IMR-90 (cell line): ENCODE measurements around the gene SIGLEC6. TPM values are rescaled to one million over a fixed set of nuclear protein-coding genes. Genes with fewer than 3 reads are reported as not detected.

Experiments used
- ATAC-seq: fragments of 200-7000 bp; cut with Tn5 transposase; 2 replicates; pipeline ENCODE4 v1.9.1; 2020; ENCODE audit warnings: low read depth, mild to moderate bottlenecking, moderate library complexity
- BruUV-seq: library from RNA; stranded (reverse); fragments of 400-500 nt; replicated peaks from 2 replicates; lab custom pipeline; 2021; lab: Mats Ljungman, UMichigan
- CTCF ChIA-PET: fragments of 300-600 bp; formaldehyde crosslinking; extraction: SDS; loops from one replicate; lab custom pipeline; 2021; ENCODE audit warnings: antibody characterized with exemption; lab: Yijun Ruan, JAX
- POLR2A ChIA-PET: fragments of 300-600 bp; sonication (Branson Sonifier 250); formaldehyde crosslinking; loops from one replicate; lab custom pipeline; 2022; ENCODE audit warnings: antibody characterized with exemption; ENCODE audit not compliant: unreplicated experiment; lab: Charles Lee
- DNase-seq: peaks from one replicate; pipeline ENCODE4 v3.0.0; 2013
- H2AFZ ChIP-seq: replicated peaks from 2 replicates; pipeline ENCODE3; 2013; ENCODE audit warnings: low read length, mild to moderate bottlenecking; ENCODE audit not compliant: poor library complexity
- H2AK5ac ChIP-seq: 2 replicates; pipeline ENCODE4 v1.6.1; 2013; ENCODE audit warnings: low read depth, low read length, inconsistent platforms
- H2AK9ac ChIP-seq: replicated peaks from 2 replicates; pipeline ENCODE3; 2013; ENCODE audit warnings: mild to moderate bottlenecking, low read depth, low read length, moderate library complexity; ENCODE audit not compliant: poor library complexity
- H2BK120ac ChIP-seq: 2 replicates; pipeline ENCODE4 v1.6.1; 2013; ENCODE audit warnings: low read depth, low read length, inconsistent platforms
- H2BK15ac ChIP-seq: 3 replicates; pipeline ENCODE4 v1.6.1; 2013; ENCODE audit warnings: low read depth, low read length, inconsistent platforms
- H2BK20ac ChIP-seq: 2 replicates; pipeline ENCODE4 v1.6.1; 2013; ENCODE audit warnings: low read depth, mild to moderate bottlenecking, inconsistent platforms, low read length, moderate library complexity
- H2BK5ac ChIP-seq: 2 replicates; pipeline ENCODE4 v1.6.1; 2013; ENCODE audit warnings: mild to moderate bottlenecking, low read depth, low read length, inconsistent platforms; ENCODE audit not compliant: poor library complexity, severe bottlenecking
- H3K14ac ChIP-seq: replicated peaks from 2 replicates; pipeline ENCODE4 v1.6.1; 2013; ENCODE audit warnings: low read depth, low read length, inconsistent platforms
- H3K18ac ChIP-seq: 2 replicates; pipeline ENCODE4 v1.6.1; 2013; ENCODE audit warnings: low read depth, low read length, control low read depth
- H3K23ac ChIP-seq: 2 replicates; pipeline ENCODE4 v1.6.1; 2013; ENCODE audit warnings: low read depth, low read length, inconsistent platforms
- H3K27ac ChIP-seq: 2 replicates; pipeline ENCODE4 v1.5.1; 2013; ENCODE audit warnings: mild to moderate bottlenecking, control low read depth, low read length; ENCODE audit not compliant: insufficient read depth
- H3K27me3 ChIP-seq: 2 replicates; pipeline ENCODE4 v1.6.1; 2013; ENCODE audit warnings: low read length; ENCODE audit not compliant: control insufficient read depth, insufficient read depth
- H3K36me3 ChIP-seq: 2 replicates; pipeline ENCODE4 v1.6.1; 2013; ENCODE audit warnings: low read length, mixed read lengths; ENCODE audit not compliant: control insufficient read depth, insufficient read depth
- H3K4ac ChIP-seq: 2 replicates; pipeline ENCODE4 v1.6.1; 2013; ENCODE audit warnings: low read depth, low read length, inconsistent platforms
- H3K4me1 ChIP-seq: 2 replicates; pipeline ENCODE4 v1.6.1; 2013; ENCODE audit warnings: low read length, mixed read lengths; ENCODE audit not compliant: control insufficient read depth, insufficient read depth
- H3K4me2 ChIP-seq: 2 replicates; pipeline ENCODE4 v1.6.1; 2013; ENCODE audit warnings: low read depth, mild to moderate bottlenecking, control low read depth, low read length, moderate library complexity
- H3K4me3 ChIP-seq: 2 replicates; pipeline ENCODE4 v1.5.1; 2013; ENCODE audit warnings: low read depth, mild to moderate bottlenecking, control low read depth, low read length, moderate library complexity; ENCODE audit not compliant: insufficient read depth
- H3K56ac ChIP-seq: 2 replicates; pipeline ENCODE4 v1.6.1; 2013; ENCODE audit warnings: low read length, inconsistent platforms; ENCODE audit not compliant: insufficient read depth; ENCODE audit errors: extremely low read depth
- H3K79me1 ChIP-seq, 2 experiments: 2 replicates each; pipeline ENCODE4 v1.6.1; 2013; ENCODE audit warnings: low read length in 2 of 2, inconsistent platforms in 1 of 2, low read depth in 1 of 2
- H3K9ac ChIP-seq: 2 replicates; pipeline ENCODE4 v1.6.1; 2013; ENCODE audit warnings: low read depth, low read length, control low read depth
- H3K9me1 ChIP-seq: 2 replicates; pipeline ENCODE4 v1.6.1; 2013; ENCODE audit warnings: low read length, inconsistent platforms; ENCODE audit not compliant: insufficient read depth
- H3K9me3 ChIP-seq: 2 replicates; pipeline ENCODE4 v1.6.1; 2013; ENCODE audit warnings: low read length; ENCODE audit not compliant: control insufficient read depth, insufficient read depth
- H4K20me1 ChIP-seq: 2 replicates; pipeline ENCODE4 v1.6.1; 2013; ENCODE audit warnings: low read length, inconsistent platforms; ENCODE audit not compliant: insufficient read depth
- H4K5ac ChIP-seq: 2 replicates; pipeline ENCODE4 v1.6.1; 2013; ENCODE audit warnings: mild to moderate bottlenecking, low read depth, low read length, control low read depth
- H4K8ac ChIP-seq, 2 experiments: 2 replicates each; pipeline ENCODE4 v1.6.1; 2013; ENCODE audit warnings: low read depth in 2 of 2, low read length in 2 of 2, control low read depth in 1 of 2, inconsistent platforms in 1 of 2
- H4K91ac ChIP-seq: 2 replicates; pipeline ENCODE4 v1.6.1; 2013; ENCODE audit warnings: low read depth, low read length, inconsistent platforms; ENCODE audit not compliant: insufficient read depth
- BHLHE40 ChIP-seq: fragments of 150-350 bp; IDR thresholded peaks from 2 replicates; pipeline ENCODE4 v1.6.1; 2016; ENCODE audit warnings: mild to moderate bottlenecking, low read depth, low read length
- CEBPB ChIP-seq: IDR thresholded peaks from 2 replicates; pipeline ENCODE4 v1.6.1; 2012; ENCODE audit warnings: low read depth, low read length, improper control_type of control experiment
- CHD1 ChIP-seq: IDR thresholded peaks from 2 replicates; pipeline ENCODE4 v1.6.1; 2012; ENCODE audit warnings: low read depth, low read length, improper control_type of control experiment
- FOS ChIP-seq: fragments of 150-350 bp; IDR thresholded peaks from 2 replicates; pipeline ENCODE4 v1.6.1; 2016; ENCODE audit warnings: low read depth, low read length
- MAFK ChIP-seq: IDR thresholded peaks from 2 replicates; pipeline ENCODE4 v1.6.1; 2012; ENCODE audit warnings: low read depth, low read length, improper control_type of control experiment
- MAZ ChIP-seq: IDR thresholded peaks from 2 replicates; pipeline ENCODE4 v1.6.1; 2012; ENCODE audit warnings: low read depth, mild to moderate bottlenecking, low read length, improper control_type of control experiment, moderate library complexity, borderline replicate concordance
- MXI1 ChIP-seq: IDR thresholded peaks from 2 replicates; pipeline ENCODE4 v1.6.1; 2012; ENCODE audit warnings: low read depth, mild to moderate bottlenecking, low read length, moderate library complexity, borderline replicate concordance
- NFE2L2 ChIP-seq: fragments of 150-350 bp; IDR thresholded peaks from 2 replicates; pipeline ENCODE4 v1.6.1; 2016; ENCODE audit warnings: low read depth, mild to moderate bottlenecking, low read length
- POLR2A ChIP-seq: IDR thresholded peaks from 2 replicates; pipeline ENCODE4 v1.6.1; 2012; ENCODE audit warnings: mild to moderate bottlenecking, low read depth, low read length
- RAD21 ChIP-seq: IDR thresholded peaks from 2 replicates; pipeline ENCODE4 v1.6.1; 2012; ENCODE audit warnings: low read length, improper control_type of control experiment
- RCOR1 ChIP-seq: IDR thresholded peaks from 2 replicates; pipeline ENCODE4 v1.6.1; 2012; ENCODE audit warnings: mild to moderate bottlenecking, low read length, improper control_type of control experiment; ENCODE audit not compliant: insufficient replicate concordance
- RFX5 ChIP-seq: IDR thresholded peaks from 2 replicates; pipeline ENCODE4 v1.8.0; 2012; ENCODE audit warnings: low read depth, mild to moderate bottlenecking, low read length, moderate library complexity
- SMC3 ChIP-seq: fragments of 150-350 bp; IDR thresholded peaks from 2 replicates; pipeline ENCODE4 v1.6.1; 2016; ENCODE audit warnings: low read depth, mild to moderate bottlenecking, antibody characterized with exemption, low read length, moderate library complexity
- WGBS, 2 experiments: methylation state at CpG; one replicate each; pipeline versions ENCODE4 v1.1.5 to v1.1.7; 2013; ENCODE audit warnings: missing lambda C conversion rate in 2 of 2; ENCODE audit not compliant: insufficient read length in 1 of 2; ENCODE audit errors: extremely low coverage in 2 of 2; 5-methylcytosine and 5-hydroxymethylcytosine counted together
- dilution Hi-C: fragments of 300-500 bp; cut with HindIII; formaldehyde crosslinking; loops from one replicate; pipeline ENCODE4 v1.14.3; 2018; ENCODE audit warnings: low sequenced_read_pairs; ENCODE audit not compliant: unreplicated experiment
- in situ Hi-C: fragments of 300-500 bp; cut with MboI; formaldehyde crosslinking; loops from 3 replicates; pipeline ENCODE4 v1.14.3; 2019; ENCODE audit warnings: low sequenced_read_pairs, inconsistent platforms, mixed read lengths
- intact Hi-C: fragments of 100-400 bp; cut with micrococcal nuclease; formaldehyde crosslinking; loops from 2 replicates; pipeline ENCODE4 v1.10.0; 2022
- polyA plus RNA-seq, 3 experiments: library from polyadenylated mRNA; depleted of rRNA; stranded (reverse); fragments of >200 nt; gene quantifications; 2 replicates each; pipeline ENCODE4 v1.2.3, GENCODE V29; 2012; ENCODE audit warnings: low replicate concordance in 1 of 3
- total RNA-seq: library from RNA; depleted of rRNA; stranded (reverse); fragments of >200 nt; gene quantifications from 2 replicates; pipeline ENCODE4 v1.2.3, GENCODE V29; 2012
- TF ChIP-seq, protein P1 (sequence below): conservative IDR thresholded peaks from 2 replicates; pipeline ENCODE4 v1.5.1; 2012; ENCODE audit warnings: mild to moderate bottlenecking, low read depth, low read length, improper control_type of control experiment
- TF ChIP-seq, protein P2 (sequence below): fragments of 150-350 bp; IDR thresholded peaks from 2 replicates; pipeline ENCODE4 v1.6.1; 2017; ENCODE audit warnings: mild to moderate bottlenecking, antibody characterized with exemption, low read length, low read depth
- TF ChIP-seq, protein P3 (sequence below): fragments of 150-350 bp; IDR thresholded peaks from 2 replicates; pipeline ENCODE4 v1.6.1; 2016; ENCODE audit warnings: low read depth, mild to moderate bottlenecking, low read length, moderate library complexity, borderline replicate concordance

Gene SIGLEC6
- total and polyA plus RNA-seq, 2 of the 4 experiments (the other 2 are of a cell fraction) = not detected

DNA sequence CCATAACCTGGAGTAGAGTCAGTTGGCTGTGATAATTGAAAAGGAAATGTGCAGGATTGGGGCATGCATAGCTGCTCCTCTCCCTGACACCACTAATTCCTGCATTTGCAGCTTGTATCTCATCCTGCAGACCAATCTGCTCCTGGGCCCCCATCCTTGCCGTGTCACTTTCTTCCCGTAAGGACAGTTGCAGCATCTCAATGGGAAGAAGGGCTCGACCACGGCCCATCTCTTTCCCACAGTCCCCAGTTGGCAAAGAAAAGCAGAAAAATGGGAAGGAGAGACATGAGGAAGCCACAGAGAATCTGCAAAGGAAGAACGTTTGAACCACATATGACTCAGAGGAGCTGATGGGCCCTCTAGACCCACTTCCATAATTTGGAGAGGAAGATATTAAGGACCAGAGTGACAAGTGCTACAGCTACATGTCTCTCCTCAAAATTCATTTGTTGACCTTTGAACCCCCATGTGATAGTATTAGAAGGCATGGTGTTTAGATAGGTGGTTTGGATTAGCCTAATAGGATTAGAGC lies 28.1 kb downstream of the SIGLEC6 start:
- Histone ChIP-seq H3K56ac (no peak overlapping the region), H3K27me3 (no peaks in the 10 kb centered on the region), H2BK120ac (no peak overlapping the region), H3K23ac (no peak overlapping the region), H3K4me3 (no peak overlapping the region), H3K27ac (no peak overlapping the region), H3K9me3 (peaks cover 2% of the 10 kb centered on the region; the same call in 1 of the 2 replicates), H4K20me1 (no peaks in the 10 kb centered on the region), H2BK15ac (no peak overlapping the region), H3K4me1 (no peaks in the 10 kb centered on the region), H3K36me3 (no peaks in the 10 kb centered on the region), H3K79me1 (no peaks in the 10 kb centered on the region), H3K4ac (no peak overlapping the region), H4K5ac (no peak overlapping the region), H2AK5ac (no peak overlapping the region), H4K91ac (no peak overlapping the region), H3K9ac (no peak overlapping the region), H4K8ac (no peak overlapping the region), H2BK20ac (no peak overlapping the region), H3K4me2 (no peak overlapping the region), H2BK5ac (no peak overlapping the region), H3K18ac (no peak overlapping the region), H3K9me1 (no peaks in the 10 kb centered on the region), H3K14ac (no peak overlapping the region), H2AK9ac (no peak overlapping the region), H2AFZ (no peak overlapping the region)
- in situ Hi-C loops = no loop called here
- no CpG with 5 or more reads among the region's 5 CpGs for WGBS, 2 experiments
- no peak for DNase-seq
- dilution Hi-C loops = no loop called here
- intact Hi-C loops = no loop called here
- no peak for ATAC-seq
- ChIA-PET CTCF (no interaction called here), POLR2A (no interaction called here)
- no TSS peak for BruUV-seq
- TF ChIP-seq RAD21 = no peak
- TF ChIP-seq FOS = no peak
- no peak for TF ChIP-seq POLR2A
- TF ChIP-seq, protein P1, sequence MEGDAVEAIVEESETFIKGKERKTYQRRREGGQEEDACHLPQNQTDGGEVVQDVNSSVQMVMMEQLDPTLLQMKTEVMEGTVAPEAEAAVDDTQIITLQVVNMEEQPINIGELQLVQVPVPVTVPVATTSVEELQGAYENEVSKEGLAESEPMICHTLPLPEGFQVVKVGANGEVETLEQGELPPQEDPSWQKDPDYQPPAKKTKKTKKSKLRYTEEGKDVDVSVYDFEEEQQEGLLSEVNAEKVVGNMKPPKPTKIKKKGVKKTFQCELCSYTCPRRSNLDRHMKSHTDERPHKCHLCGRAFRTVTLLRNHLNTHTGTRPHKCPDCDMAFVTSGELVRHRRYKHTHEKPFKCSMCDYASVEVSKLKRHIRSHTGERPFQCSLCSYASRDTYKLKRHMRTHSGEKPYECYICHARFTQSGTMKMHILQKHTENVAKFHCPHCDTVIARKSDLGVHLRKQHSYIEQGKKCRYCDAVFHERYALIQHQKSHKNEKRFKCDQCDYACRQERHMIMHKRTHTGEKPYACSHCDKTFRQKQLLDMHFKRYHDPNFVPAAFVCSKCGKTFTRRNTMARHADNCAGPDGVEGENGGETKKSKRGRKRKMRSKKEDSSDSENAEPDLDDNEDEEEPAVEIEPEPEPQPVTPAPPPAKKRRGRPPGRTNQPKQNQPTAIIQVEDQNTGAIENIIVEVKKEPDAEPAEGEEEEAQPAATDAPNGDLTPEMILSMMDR = no peak
- no peak for TF ChIP-seq BHLHE40
- TF ChIP-seq MXI1 = no peak
- TF ChIP-seq CEBPB = no peak
- no peak for TF ChIP-seq SMC3
- TF ChIP-seq MAFK = no peak
- no peak for TF ChIP-seq RCOR1
- TF ChIP-seq, protein P2, sequence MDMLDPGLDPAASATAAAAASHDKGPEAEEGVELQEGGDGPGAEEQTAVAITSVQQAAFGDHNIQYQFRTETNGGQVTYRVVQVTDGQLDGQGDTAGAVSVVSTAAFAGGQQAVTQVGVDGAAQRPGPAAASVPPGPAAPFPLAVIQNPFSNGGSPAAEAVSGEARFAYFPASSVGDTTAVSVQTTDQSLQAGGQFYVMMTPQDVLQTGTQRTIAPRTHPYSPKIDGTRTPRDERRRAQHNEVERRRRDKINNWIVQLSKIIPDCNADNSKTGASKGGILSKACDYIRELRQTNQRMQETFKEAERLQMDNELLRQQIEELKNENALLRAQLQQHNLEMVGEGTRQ = no peak
- TF ChIP-seq NFE2L2 = no peak
- TF ChIP-seq CHD1 = no peak
- TF ChIP-seq, protein P3, sequence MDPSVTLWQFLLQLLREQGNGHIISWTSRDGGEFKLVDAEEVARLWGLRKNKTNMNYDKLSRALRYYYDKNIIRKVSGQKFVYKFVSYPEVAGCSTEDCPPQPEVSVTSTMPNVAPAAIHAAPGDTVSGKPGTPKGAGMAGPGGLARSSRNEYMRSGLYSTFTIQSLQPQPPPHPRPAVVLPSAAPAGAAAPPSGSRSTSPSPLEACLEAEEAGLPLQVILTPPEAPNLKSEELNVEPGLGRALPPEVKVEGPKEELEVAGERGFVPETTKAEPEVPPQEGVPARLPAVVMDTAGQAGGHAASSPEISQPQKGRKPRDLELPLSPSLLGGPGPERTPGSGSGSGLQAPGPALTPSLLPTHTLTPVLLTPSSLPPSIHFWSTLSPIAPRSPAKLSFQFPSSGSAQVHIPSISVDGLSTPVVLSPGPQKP = no peak
- no peak for TF ChIP-seq MAZ
- no peak for TF ChIP-seq RFX5
